GM18867 (cell line): ENCODE results near the gene SMC5.
"Not testable (repeated sequence)": the region's sequence is repeated elsewhere in the genome, so short reads cannot be mapped to it uniquely, and the experiment has no call there.

Experiments
- ATAC-seq: cut with Tn5 transposase; IDR thresholded peaks from one replicate; pipeline ENCODE4 v1.9.1; 2021; ENCODE audit warnings: mild to moderate bottlenecking, moderate library complexity; ENCODE audit not compliant: unreplicated experiment

SMC5 gene

DNA sequence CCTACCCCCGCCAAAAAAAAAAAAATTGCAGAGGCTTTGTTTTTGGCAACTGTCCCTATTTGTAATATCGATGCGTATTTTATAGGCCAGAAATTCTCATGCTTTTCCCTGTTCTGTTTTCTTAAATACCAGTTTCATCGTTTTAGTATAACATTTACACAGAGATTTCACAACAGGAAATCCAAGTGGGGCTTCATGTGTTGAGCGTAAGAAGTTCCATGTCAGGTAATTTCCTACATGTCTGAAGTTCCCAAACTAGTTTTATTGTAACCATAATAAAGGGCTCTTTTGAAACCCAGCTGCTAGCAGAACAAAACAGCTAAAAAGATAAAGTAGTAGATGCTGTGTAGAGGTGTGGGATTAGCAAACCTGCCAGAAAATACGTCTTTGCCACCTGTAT, 4.2 kb downstream of the SMC5 start:
- ATAC-seq, result no peak

DNA sequence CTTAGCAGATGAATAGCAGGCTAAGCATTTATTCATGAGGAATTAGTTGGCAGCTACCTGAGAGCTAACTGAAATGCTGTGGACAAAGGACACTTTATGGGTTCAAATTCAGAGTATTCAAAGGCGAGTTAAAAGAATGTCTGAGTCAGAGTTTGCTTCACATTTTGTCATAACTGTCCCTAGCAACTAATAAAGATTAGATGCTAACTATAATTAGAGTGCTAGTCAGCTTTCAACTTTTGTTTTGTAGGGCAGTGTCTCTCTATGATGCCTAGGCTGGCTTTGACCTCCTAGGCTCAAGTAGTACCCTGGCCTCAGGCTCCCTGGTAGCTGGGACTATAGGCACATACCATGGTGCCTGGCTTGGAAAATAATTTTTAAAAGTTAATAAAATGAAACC, 4.6 kb downstream of the SMC5 start:
- ATAC-seq, result no peak

DNA sequence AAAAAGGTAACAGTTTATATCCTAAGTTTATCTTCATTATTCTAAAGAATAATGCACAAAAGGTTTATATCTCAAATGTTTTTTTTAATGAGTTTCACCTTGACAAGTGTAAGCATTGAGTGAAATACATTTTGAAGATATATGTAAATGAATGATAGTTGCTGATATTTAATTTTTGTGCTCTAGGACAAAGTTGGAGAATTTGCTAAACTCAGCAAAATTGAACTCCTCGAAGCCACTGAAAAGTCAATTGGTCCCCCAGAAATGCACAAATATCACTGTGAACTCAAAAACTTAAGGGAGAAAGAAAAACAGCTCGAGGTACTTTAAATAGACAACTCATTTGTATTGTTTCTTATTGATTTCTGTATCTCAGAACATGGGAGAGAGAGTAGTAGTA, 19.5 kb downstream of the SMC5 start:
- ATAC-seq, result no peak

DNA sequence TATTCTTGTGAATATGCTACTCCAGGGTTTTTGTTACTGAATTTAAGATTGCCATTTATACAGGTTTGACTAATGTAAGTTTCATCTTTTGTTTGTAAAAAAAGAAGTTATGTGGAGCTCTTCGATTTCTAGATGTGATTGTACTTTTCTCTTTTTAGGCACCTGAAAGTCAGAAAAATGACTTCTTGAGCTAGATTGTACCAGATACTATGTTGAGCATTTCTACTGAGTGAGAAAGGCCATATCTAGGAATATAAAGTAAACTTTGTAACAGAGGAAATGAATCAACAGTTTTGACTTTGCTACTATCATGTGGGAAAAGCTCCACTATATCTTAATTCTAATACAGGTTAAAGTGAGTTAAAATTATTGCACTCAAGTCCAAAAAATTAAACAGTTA, 25.1 kb downstream of the SMC5 start:
- no peak for ATAC-seq

DNA sequence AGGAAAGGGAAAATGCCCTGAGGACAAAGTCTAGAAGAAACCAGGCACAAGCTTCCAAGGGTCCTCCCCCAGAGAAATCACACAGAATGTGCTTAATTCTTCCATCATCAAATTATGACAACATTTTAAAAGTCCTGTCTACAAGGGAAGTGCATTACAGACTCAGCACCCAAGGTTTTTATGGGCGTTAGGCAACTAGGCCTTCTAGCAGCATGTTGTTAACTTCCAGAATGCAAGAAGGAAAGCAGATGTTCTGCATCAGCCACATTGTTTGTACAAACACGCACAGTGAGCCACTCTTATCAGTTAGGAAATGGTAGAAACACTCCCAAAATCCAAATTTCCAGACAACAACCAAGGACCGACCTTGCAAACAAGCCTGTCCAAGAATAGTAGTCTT, 26.5 kb downstream of the SMC5 start:
- no peak for ATAC-seq

DNA sequence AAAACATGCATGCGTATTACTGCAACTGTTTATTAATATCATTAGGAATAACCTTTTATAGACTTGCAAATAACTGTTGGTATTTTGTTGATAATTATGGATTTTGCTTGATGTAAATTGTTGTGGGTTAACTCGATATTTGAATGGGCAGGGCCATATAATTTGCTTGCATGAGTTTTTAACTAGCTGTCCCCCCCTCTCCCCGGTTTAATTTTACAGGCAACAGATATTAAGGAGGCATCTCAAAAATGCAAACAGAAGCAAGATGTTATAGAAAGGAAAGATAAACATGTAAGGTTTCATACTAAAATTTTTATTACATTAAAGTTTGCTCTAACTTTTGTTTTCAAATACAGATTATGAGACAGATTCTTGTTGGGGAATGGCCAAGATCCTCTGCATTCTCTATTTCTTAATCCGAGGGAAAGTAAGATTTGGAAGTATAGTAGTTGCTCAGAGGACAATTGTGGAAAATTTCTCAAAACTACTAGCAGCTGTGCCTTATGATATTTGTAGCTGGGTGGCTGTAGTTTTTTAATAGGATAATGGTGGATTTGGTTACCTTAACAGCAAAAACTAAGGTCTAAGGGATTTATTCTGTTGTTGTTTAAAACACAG, 27.3 kb downstream of the SMC5 start:
- ATAC-seq, result no peak

DNA sequence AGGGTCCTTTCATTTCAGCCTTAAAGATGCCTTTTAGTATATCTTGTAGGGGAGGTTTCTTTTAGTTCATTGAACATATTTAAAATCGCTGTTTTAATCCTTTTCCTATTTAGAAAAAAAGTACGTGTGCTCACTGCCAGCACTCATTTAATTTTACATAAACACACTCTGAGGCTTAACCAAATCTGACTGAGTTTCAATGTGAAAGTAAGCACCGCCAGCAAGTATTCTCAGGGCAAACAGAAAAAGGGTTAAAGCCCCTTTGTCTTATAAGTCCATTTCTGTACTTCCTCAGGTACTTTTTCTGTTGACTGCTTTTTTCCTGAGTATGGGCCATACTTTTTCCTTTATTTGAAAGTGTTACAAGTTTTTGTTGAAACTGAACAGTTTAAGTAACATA, 31.8 kb downstream of the SMC5 start:
- no peak for ATAC-seq

DNA sequence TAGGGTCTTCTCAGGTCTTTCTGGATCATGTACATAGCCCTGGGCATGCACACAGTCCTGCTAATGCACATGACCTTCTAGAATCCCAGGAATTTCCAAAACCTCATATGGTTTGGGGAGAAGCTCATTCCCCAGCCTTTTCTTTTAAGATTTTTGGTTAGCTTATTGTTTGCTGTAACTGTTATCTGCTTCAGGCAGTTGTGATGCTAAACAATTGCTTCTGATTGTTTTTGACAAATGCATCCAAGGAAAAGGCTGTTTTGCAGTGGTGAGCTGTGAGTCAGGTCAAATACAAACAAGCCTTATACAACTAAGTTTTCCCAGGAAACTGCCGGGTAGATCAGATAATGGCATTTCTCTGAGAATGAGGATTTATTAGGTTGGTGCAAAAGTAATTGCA, 32.7 kb downstream of the SMC5 start:
- no peak for ATAC-seq

DNA sequence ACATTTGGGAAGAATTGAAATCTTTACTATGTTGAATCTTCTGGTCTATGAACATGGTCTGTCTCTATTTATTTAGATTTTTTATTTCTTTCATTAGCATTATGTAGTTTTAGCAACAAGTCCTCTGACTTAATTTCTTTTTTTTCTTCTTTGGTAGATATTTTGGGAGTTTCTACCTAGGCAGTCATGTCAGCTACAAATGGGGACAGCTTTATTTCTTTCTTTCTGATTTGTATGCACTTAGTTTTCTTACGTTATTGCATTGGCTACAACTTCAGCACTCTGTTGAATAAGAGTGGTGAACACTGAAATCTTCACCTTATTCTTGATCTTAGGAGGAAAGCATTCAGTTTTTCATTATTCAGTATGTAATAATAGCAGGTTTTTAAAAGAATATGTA, 33.5 kb downstream of the SMC5 start:
- no peak for ATAC-seq

DNA sequence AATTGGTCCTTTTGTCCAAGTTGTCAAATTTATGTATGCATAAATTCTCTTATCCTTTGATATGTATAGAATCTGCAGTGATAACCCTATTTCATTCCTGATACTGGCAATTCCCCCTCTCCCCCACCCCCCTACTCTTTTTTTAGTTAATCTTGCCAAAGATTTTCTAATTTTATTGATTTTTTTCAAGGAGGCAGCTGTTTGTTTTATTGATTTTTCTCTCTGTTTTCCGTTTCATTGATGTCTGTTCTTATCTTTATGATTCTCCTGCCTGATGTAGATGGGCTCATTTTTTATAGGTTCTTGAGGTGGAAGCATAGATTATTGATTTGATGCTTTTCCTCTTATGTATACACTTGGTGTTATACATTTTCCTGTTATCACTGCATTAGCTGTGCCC, 34.4 kb downstream of the SMC5 start:
- no peak for ATAC-seq

DNA sequence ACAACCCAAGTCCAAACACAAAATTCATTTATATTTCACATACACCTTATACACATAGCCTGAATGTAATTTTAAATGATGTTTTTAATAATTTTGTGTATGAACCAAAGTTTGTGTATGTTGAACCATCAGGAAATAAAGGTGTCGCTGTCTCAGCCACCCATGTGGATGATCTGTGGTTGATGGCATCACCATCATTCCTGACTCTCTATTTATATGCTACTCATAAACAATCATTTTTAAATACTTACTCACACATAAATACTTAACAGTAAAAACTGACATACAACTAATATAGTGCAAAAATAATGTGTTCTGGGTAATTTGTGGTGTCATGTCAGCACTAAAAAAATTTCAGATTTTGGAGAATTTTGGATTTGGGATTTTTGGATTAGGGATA, 38.4 kb downstream of the SMC5 start:
- ATAC-seq, result no peak

DNA sequence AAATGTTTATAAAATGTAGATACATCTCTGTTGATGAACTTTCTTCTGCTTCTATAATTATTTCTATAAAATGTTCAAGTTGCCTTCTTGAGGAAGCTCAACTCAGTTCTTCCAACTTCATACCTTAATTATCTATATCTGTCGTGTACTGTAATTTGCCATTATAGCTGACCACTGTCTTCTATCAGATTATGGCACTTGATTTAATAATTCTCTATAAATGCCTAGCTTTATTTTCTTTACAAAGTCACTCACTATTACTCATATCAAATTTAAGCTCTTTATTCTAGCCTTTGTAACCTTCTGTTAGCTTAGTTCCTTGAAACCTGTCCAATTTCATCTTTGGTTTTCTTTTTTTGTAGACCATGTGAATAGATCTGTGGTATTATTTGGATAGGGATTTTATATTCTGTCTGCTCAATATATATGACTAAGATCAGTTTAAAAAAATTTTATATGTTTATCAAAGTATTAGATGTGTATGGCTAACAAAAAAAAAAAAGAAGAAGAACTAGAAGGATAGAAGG, 39.5 kb downstream of the SMC5 start:
- no peak for ATAC-seq

DNA sequence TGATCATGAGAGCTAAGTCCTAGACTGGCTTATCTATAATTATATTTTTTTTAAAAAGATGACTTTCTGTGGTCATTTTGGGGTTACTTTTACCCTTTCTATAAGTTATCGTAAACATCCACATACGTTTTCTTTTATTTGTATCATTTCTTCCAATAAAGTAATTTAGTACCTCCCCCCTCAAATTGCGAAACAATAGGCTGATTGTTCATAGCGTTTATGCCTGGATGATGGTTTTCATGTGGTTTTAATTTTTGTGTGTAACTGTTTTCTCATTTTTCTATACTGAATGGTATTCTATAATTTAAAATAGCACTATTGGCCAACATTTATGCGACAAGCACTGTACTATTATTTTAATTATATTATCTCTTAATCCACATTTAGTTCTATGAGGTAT, 44.5 kb downstream of the SMC5 start:
- ATAC-seq, result no peak

DNA sequence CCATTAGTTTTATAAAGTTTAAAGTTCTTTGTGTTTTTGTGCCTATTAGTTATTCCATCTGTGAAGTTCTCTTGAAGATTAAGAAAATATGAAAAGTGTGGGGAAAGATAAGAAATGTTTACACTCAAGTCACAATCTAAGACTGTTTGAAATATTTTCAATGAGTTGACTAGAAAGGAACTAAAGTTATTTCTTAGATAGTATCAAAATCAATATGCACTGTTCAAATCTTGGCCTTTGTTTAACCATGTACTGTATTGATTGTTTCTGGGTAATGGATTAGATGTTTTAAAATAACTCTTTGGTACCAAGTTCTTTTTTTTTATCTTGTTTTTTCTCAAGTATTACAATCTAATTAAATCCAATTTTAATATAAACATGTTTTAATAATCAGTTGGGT, 46.0 kb downstream of the SMC5 start:
- ATAC-seq, result no peak

DNA sequence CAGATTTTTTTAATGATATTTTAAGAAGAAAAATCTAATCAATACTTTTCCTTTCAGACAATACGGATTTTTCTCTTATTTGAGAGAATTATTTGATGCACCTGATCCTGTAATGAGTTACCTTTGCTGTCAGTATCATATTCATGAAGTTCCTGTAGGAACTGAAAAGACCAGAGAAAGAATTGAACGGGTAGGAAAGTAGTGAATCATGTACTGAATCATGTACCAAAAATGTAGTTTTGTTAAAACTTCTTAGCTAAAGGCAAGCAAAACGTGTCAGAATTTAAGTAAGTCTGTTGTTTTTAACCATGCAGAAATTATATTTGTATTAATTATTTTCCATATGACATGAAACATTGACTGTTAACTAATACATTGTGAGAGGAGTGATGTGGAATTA, 56.6 kb downstream of the SMC5 start:
- no peak for ATAC-seq

DNA sequence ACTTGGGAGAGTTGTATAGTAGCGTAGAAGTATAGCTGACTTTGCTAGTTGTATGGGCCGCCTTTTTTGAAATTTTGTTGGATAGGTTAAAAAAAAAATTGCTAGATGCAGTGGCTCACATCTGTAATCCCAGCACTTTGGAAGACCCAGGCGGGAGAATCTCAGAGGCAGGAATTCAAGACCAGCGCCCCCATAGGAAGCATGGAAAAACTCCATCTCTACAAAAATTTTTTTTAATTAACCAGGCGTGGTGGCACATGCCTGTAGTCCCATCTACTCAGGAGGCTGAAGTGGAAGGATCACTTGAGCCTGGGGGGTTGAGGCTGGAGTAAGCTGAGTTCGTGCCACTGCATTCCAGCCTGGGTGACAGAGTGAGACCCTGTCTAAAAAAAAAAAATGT, 59.2 kb downstream of the SMC5 start:
- ATAC-seq, result no peak

DNA sequence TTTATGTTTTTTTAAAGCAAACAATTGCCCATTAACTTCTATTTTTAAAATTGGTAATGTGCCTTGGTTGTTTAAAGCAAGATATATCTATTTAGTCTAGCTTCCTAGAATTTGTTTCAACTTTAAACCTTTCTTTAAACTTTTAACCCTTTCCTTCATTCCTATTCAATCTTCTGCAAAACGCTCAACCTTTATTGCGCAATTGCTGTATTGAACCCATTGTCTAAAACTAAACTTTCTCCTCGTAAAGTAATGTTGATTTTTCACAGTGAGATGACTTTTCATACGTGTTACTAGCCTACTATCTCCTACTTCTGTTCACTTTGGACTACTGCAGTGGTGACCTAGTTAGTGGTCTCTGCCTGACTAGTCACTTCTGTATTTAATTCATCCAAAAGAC, 63.3 kb downstream of the SMC5 start:
- ATAC-seq, result no peak

DNA sequence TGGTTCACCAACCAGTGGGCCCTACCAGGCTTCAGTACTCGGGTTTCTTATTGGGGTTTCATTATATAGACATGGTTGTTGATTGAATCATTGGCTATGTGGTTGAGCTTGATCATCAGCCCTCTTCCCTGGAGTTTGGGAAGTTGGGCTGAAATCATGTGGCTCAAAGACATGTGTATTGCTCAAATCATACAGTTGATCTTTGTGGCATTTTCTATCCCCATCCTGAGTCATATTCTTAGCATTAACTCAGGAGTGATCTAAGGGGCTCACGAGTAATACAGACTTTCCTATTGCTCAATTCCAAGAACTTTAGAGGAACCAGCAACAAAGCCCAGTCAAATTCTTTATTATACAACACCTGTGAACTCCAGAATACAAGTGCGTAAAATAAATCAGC, 66.2 kb downstream of the SMC5 start:
- ATAC-seq, result no peak

DNA sequence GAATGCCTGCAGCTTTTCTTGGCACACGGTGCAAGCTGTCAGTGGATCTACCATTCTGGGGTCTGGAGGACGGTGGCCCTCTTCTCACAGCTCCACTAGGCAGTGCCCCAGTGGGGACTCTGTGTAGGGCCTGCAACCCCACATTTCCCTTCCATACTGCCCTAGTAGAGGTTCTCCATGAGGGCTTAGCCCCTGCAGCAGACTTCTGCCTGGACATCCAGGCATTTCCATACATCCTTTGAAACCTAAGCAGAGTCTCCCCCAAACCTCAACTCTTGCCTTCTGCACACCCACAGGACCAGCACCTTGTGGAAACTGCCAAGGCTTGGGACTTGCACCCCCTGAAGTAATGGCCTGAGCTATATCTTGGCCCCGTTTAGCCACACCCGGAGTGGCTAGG, 69.8 kb downstream of the SMC5 start:
- ATAC-seq, result not testable (repeated sequence)

DNA sequence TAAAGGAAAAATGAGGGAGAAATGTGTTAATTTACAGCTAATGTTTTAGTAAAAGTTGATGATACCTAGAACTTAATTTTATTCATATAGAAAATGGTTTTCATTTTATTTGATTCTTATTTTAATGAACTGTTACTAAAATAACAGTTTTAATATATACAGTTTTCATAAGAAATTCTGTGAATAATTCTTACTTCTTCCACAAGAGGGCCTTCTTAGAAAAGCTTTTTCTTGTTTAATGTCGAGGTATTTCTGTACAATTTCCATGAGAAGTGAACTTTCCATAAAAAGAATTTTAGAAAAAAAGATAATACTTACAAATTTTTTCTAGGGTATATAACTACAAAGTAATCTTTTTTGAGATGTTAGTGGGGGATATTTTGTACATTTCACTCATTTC, 81.8 kb downstream of the SMC5 start:
- ATAC-seq, result no peak

DNA sequence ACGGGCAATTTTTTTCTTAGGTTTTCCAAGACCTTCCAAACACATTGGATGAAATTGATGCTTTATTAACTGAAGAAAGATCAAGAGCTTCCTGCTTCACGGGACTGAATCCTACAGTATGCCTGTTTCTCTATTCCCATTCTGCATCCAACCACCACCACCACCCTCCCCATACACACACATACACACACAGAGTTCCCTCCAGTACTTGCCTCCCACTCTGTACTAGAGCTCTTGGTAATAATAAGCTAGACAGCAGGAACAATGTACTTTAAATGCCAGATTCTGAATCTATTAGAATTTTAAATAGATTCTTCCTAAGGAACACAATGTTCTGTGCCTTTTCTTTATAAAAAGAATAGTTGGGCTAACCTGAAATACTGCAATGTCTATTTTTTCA, 88.3 kb downstream of the SMC5 start:
- ATAC-seq, result no peak

DNA sequence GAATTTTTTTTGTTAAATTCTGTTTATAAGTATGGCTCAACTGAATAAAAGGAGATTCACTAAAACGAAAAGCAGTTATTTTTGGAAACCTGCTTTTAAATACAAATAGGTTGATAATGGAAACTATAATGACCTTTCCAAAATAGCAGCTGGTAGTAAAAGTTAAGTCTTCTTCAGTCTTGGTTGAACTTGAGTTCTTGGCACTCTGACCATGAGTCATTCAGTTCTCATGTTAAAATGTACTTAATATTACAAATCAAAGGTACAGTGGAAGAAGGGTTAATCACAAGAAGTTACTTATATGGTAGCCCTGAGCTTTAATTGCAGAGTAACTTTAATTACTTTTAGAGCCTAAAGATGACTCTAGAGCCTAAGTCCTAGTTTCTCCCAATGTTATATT, 93.6 kb downstream of the SMC5 start:
- no peak for ATAC-seq

DNA sequence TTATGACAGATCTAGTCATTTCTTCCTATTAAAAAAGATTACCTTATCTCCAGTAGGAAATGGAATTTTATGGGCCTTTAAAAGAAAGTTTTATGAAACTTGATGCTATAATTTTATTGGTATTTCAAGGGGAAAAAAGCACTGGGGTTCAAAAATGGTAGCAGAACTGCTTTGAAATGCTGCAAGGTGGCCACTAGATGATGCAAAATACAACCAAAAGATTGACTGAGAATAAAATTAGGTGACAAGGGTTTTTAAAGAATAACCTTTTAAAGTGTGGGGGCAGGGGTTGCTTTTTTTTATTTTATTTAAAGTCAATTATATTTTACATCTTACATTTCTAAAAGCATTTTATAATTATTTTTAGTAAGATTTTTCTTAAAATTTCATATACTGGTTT, 94.0 kb downstream of the SMC5 start:
- ATAC-seq, result no peak

DNA sequence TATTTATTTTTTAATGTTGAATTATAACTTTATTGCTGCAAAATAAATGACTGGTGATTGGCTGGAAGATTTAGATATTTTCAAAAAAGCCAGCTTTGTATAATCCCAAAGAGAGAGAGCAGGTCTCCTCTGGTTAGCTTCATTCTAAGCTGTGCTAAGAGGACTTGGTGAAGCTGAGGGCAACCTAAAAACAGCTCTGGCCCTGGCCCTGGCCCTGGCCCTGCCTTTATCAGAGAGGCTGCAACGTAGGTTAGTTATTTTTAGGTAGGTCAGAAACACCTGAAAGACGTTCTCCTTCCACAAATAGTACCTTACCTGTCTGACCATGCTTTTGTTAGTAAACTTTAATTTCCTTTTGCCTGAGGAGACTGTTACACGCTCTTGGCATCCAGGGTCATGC, 97.0 kb downstream of the SMC5 start:
- no peak for ATAC-seq
